H4 (cell line): ENCODE data around the gene TBC1D5. TPM values are rescaled to one million over a fixed set of nuclear protein-coding genes. Genes with fewer than 3 reads are reported as not detected.

Experiments
- DNase-seq: peaks from one replicate; pipeline ENCODE4 v3.0.0-alpha.2; 2015; ENCODE audit warnings: low spot score
- total RNA-seq: library from RNA; depleted of rRNA; stranded (reverse); fragments of >200 nt; shearing (Covaris generic); gene quantifications from 2 replicates; pipeline ENCODE4 v1.2.3, GENCODE V29; 2014

Gene TBC1D5
- total RNA-seq, 1 experiment from 2014 or later: 15.4 TPM

DNA sequence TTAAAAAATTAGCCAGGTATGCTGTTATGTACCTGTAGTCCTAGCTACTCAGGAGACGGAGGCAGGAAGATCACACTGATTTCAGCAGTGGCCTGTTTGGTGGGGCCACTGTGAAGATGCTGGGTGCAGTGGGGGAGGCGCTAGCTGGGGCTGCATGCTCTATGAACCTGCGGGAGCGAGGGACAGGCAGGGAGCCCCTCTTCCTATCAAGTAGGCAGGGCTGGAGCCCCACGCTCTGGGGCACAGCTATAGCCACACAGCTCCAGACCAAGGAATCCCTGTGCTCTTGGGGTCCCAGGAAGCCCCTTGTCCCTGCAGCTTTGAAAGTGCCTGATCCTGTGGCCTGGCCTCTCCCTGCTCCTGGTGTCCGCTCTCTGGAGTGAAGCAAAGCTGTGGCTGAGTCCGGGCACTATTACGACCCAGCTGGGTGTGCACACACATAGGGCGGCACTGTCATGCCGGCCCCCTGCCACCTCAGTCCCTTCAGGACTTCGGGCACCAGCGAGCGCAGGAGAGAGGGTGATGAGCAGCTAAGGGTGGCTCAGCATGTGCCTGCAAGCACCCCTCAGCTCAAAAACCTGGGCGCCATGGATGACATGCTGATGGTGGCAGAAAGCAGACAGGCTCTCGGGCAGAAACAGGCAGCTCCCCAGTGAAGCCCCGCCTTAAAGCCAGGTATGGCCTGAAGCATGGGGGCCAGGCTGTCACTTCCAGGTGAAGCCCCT, 262.6 kb downstream of the TBC1D5 start:
- DNase-seq: no peak

DNA sequence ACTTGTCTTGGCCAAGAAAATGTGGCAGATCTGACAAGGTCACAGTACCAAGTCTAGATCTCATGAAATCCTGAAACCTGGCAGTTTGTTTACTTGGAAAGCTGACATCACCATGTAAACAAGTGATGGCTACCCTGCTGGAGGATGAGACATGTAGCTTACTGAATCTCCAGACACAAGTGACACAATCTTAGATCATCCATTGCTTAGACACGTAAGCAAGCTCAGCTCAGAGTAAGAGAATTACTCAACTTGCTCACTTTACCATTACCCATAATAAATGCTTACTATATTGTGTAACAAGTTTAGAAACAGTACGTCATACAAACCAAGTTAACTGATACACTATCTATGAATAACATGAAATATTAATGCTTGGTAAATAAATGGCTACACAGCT, 263.8 kb downstream of the TBC1D5 start:
- DNase-seq: peak; percentile 55

DNA sequence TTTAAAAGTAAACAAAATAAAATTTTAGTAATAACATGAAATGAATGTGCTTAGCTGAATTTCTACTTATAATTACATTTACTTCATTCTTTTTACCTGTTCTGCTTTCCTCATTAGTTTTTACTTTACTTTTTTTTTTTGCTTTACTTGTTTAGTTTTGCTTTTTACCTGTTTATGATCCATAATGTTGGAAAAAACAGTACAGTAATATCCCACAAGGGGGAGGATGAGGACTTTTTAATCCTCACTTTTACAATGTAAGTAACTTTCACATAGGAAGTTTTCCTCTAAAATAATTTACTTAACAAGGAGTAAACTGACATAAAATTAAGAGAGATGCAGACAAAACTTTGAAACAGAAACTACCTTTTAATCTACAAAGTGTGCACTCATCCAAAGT, 268.7 kb downstream of the TBC1D5 start:
- no peak for DNase-seq

DNA sequence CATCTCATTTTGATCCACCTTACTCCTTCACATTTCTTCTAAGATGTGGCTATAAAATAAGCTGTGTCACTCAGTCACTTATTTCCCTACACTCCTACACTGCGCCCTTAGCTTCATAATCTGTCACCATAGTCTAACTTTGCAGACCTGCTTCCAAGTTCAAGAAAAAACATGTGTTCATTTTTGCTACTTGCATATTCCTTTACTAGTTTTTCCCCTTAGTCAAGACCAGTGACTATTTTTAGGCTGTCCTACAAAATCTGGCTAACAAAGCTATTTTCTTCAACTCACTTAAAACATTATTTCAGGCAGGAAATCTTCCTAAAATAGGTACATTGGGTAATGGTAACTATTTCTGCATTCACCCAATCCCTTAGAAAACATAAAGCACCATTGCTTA, 272.5 kb downstream of the TBC1D5 start:
- no peak for DNase-seq

DNA sequence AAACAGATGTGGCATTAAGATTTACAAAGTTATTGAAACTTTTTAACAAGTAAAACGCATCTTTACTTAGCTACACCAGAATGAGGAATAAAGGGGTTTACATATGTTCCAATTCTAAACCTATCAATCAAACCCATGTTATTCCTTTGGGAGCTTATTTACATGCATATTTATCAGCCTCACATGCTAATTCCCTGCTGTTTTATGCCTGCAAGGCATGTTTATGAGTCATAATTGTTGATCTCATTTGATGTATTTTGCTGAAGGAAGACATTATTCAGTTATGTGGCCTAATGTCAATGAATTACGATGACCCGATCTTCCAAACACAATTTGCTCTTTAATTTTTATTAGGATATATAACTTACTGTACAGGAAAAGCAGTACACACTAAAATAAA, 272.9 kb downstream of the TBC1D5 start:
- DNase-seq: no peak

DNA sequence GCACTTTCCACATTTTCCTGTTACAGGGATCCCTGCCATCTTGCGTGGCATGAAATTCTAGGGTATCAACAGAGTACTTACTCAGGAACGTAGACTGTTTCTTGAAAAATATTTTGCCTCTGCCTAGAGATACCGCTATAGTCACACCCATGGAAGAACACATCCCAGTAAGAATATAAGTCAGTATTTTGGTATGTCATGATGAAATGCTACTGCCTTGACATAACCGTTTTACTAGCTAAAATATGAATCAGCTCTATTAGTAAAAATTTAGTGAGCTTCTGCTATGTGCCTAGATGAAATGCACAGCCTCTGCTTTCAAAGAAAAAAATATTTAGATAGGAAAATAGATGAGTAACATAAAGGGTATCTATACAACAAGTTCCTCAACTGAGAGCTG, 276.4 kb downstream of the TBC1D5 start:
- no peak for DNase-seq

DNA sequence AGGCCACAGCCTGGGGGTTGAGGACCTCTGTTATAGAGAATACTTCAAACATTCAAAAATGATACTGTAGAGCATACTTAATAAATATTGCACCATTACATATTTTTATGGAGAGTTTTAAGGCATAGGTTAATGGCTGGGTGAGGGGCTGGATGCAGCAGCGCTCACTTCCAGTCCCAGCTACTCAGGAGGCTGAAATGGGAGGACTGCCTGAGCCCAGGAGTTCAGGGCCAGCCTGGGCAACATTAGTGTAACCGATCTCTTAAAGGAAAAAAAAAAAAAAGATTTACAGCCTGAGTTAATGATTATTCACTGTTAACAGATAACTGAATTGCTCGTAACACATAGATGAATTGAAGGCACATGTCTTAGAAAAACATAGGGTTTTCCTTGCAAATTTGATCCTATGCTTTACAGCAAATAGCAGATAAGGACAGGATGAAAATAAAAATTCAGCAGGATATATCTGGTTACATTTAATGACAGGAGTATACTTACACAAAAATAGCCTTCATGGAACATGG, 282.9 kb downstream of the TBC1D5 start:
- DNase-seq: no peak

DNA sequence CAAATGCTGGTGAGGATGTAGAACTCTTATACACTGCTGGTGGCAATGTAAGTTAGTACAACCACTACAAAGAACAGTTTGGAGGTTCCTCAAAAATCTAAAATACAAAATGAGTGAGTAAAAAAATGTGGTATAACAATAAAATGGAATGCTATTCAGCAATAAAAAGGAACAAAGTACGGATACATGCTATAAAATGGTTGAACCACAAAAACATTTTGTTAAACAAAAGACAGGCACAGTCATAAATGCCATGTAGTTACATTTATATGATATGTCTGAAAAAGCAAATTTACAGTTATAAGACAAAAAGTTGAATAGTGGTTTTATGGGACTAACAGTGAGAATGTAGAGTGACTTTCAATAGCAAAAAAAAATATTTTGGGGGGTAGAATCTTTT, 285.8 kb downstream of the TBC1D5 start:
- DNase-seq: no peak

DNA sequence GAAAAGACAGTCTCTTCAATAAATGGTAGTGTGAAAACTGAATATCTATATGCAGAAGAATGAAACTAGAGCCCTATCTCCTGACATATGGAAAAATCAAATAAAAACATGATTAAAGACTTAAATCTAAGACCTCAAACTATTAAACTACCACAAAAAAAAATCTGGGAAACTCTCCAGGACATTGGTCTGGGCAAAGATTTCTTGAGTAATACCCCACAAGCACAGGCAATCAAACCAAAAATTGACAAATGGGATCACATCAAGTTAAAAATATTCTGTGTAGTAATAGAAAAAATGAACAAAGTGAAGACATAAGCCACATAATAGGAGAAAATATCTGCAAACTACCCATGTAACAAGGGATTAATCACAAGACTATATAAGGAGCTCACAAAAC, 286.4 kb downstream of the TBC1D5 start:
- DNase-seq: no peak

DNA sequence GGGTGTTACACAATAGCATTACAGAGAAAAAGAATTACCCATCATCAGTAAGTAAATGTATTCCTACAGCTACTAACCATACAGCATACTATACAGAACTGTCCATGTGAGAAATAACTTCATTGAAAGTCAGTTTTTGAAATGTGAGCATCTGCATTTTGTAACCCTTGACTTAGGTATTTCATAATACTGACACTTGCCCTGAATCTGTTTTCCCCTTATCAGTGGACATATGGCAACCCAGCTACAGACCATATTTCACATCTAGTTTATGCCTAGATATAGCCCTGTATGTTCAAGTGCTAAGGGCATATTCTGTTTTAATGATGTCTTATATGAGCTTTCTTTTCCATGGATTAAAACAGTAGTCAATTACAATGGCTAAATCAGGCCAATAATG, 297.6 kb downstream of the TBC1D5 start:
- no peak for DNase-seq

DNA sequence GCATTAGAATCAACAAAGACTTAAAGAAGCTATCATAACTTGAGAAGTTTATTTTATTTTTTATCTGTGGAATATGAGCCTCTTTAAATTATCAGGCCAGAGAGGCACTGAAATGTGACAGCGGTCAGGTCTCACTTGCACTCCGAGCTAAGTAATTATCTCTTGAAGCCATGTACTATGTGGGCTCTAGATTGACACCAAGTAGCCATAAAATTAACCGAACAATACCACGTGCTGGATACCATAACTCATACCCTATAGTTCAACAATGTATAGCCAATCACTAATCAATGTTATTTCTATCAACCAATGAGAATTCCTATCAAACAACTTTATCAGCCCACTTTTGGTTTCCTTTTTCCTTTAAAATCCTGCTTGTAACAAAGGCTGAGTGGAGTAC, 299.3 kb downstream of the TBC1D5 start:
- no peak for DNase-seq

DNA sequence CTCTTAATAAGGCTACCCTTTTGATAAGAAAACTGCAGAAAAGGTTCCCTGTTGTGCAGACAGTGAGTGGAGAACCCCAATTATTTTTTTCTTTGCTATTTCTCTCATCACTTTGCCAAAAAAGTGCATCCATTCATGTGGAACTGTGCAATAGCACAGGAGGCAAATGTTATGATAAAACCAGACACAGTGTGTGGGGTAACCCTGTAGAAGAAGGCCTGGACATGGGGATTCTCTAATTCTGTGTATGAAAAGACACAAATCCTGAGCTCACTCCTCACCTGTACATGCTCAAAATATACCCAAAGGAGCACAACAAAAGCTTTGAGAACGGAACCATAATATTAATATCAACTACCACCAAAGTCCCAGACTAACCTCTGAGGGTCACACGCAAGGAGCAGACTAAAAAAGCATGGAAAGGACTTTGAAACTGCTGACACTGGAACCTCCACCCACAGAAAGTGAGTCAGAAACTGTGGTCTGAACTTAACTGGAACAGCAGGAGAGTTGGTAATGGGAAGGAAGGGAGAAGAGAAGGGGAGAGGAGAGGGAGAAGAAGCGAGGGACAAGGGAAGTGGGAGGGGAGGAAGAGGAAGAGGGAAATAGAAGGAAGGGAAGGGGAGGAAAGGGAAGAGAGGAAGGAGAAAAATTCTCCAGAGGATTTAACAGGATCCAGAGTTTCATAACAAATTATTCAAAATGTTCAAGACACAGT, 299.9 kb downstream of the TBC1D5 start:
- DNase-seq: peak; percentile 7

DNA sequence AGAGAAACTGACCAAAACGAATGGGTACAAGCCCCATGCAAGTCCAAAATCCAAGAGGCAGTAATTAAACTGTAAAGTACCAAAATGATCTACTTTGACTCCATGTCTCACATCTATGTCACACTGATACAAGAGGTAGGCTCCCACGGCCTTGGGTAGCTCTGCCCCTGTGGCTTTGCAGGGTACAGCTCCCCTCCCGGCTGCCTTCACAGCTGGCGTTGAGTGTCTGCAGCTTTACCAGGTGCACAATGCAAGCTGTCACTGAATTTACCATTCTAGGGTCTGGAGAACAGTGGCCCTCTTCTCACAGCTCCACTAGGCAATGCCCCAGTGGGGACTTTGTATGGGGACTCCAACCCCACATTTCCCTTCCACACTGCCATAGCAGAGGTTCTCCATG, 308.6 kb downstream of the TBC1D5 start:
- no peak for DNase-seq

DNA sequence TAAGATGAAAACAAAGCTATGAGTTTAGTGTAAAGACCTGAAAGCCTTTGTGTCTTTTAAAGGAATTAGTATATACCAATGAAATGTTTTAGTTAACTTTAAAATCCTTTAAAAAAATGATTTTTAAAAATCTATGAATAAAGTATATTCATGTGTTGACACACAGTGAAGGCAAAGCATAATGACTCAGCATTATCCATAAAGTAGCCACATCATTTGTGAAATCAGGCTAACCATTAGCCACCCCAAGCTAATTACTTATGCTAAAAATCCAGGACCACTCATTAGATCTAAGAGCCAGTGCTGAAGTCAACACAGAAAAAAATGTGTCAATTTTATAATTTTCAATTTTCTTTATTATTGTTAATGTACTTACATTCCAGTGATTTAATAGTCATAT, 310.2 kb downstream of the TBC1D5 start:
- no peak for DNase-seq

DNA sequence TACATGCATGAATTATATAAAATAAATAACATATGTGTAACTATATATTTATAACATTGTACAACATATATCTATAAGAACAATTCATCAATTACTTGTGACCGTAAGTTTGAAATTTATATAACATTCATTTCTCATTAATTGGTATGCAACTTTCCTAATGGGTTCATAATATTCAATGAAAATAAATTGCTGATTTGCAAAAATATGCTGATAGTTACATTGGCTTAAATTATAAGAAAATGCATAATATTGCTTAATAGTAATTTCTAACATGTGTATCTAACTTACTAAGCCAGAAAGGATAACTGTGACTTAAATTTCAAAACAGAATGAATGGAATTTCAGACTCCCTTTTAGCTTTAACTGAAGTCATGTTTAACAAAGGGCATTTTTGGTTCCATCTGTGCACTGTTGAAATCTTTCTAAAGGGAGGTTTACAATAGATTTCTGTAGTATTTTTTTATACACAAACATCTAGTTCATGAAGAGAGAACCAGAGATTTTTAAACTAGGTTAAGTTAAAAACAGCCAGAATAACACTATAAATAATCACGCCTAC, 310.9 kb downstream of the TBC1D5 start:
- no peak for DNase-seq

DNA sequence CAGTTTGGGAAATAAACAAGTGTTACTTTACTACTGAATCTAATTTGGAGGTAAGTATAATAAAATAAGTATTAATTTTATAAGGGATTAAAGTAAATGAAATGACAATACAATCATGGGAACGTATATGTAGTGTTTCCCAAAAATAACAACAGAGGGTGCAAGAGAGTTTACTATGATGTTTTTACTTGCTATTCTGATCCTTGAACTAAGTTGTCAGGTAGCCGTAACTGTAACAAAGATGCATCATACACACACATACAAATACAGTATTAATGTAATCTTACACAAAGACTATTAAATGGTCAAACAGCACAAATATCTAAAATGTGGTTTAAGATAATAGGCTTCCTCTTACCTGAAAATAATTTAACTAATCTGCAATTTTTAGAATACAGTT, 311.4 kb downstream of the TBC1D5 start:
- peak; percentile 49 for DNase-seq

DNA sequence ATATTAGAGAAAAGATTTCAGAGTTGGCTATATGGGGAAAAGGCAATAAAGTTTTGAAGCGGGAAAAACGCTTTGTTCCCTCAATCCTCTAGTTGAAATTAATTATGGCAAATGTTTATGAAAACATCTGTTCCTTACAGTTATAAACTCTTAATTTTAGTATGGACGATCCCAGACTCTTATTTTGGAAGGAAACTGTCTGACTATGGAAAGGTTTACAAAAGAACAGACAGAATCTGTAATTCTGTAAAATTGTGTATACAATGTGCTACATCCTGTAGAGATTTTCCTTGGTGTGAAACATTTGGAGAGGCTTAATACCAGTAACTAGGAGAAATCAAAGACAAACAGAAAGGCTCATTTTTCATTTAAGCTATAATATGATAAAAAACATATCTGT, 311.8 kb downstream of the TBC1D5 start:
- no peak for DNase-seq

DNA sequence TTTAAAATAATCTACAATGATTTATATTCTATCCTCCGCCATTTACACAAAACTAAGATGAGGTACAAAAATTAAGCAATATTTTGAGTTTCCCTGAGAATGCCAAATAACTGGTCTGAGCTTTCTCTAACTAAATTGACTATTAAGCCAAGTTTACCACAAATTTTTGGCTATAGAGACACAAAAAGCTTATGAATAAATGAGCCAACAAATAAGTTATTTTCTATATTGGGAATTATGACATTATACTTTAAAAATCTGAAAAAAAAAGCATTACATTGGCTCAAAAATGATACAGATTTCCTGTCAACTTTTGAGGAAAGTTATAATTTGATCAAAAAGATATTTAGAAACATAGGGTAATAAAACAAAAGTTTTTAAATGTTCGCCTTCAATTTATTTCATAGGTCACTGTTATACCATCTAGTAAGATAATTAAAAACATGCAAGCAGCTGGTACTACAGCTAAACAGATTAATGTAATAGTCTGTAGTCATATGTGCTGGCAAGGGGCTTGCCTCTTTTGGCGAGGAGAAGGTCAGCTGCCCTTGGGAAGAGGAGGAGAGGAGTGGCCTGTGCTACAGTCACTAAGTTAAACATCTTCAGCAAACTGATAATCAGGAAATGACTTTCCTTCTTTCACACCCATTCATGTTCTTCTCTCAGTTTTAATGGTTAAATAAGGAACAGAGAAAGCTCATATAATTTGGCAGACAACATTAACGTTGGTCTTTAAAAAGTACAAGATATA, 318.5 kb downstream of the TBC1D5 start:
- no peak for DNase-seq

DNA sequence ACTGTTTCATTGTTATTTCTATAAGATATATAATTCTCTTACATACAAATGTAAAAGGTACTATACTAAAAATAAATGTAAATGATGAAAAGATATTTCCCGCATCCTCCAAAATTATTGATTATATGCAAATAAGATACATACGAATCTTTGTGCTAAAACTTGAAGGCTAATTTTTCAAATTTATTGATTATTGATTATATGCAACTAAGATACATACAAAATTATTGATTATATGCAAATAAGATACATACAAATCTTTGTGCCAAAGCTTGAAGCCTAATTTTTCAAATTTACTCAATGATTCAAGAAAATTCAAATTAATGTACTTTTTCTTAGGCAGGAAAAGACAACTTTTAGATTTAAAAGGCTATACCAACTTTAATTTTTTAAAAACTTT, 319.8 kb downstream of the TBC1D5 start:
- DNase-seq: no peak

DNA sequence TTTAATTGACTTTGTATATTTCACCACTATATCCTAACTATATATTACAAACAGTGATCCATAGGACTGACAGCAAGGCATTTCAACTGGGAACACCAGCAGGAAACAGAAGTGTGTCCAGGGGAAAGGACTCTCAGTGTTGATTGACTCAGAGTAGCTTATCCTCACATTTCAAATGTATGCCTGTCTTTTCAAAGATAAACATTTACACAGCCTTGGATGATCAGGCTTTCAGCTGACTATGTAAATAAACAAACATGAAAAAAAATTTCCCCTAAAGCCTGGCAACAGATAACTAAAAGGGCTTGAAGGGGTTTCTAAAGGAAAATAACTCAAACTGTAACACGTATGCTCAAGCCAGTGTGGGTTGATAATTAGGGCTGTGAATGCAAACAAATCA, 321.8 kb downstream of the TBC1D5 start:
- DNase-seq: no peak

DNA sequence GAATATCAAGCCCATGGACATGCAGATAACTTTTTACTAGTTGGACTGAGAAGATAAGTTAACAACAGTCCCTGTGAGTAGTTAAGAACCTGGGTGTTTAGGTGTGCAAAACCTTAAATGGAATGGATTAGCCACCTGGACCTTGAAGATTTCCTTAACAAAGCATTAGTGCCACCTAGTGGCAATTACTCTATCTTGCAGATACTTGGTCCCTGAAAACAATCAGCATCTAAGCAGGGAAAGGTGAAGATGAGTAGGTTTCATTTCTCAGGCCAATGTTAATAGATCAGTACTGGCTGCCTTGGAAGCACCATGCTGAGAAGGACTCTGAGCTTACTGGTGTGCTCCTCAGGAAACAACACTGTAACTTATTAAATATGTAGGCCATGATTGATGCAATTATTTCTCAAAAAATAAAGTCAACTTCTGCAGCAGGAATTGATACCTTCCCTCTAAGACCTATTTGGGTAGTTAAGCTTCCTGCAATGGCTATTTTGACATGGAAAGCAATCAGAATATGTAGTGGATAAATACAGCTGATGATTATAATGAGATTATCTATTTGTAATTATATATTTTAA, 329.4 kb downstream of the TBC1D5 start:
- peak; percentile 49 for DNase-seq
